OCI-LY3 (cell line): ENCODE measurements around the gene CCIN.

ENCODE experiments used
- H2AFZ ChIP-seq: fragments of 200-600, 300-600 bp; shearing (Covaris generic); 2 replicates; pipeline ENCODE4 v1.6.0; 2014; ENCODE audit warnings: antibody characterized with exemption, low read depth, low read length
- H3K27ac ChIP-seq: fragments of 200-600, 300-600 bp; sonication (generic); 2 replicates; pipeline ENCODE4 v1.5.1; 2014; ENCODE audit warnings: mild to moderate bottlenecking, low read length, moderate library complexity, mixed read lengths
- H3K27me3 ChIP-seq: fragments of 200-600, 300-600 bp; sonication (generic); 2 replicates; pipeline ENCODE4 v1.6.1; 2014; ENCODE audit warnings: low read depth, low read length, mixed read lengths
- H3K36me3 ChIP-seq: fragments of 200-600, 300-600 bp; sonication (generic); replicated peaks from 2 replicates; pipeline ENCODE3; 2014; ENCODE audit warnings: low read depth, low read length, mixed read lengths
- H3K4me1 ChIP-seq: fragments of 300-600, 200-600 bp; sonication (generic); 2 replicates; pipeline ENCODE4 v1.6.1; 2014; ENCODE audit warnings: low read length, mixed read lengths
- H3K4me2 ChIP-seq: fragments of 200-600, 300-600 bp; sonication (generic); 2 replicates; pipeline ENCODE4 v1.6.1; 2014; ENCODE audit warnings: low read length, mixed read lengths
- H3K4me3 ChIP-seq: fragments of 300-600, 200-600 bp; sonication (generic); 2 replicates; pipeline ENCODE4 v1.5.1; 2014; ENCODE audit warnings: antibody characterized with exemption, mild to moderate bottlenecking, low read length, moderate library complexity
- H3K79me2 ChIP-seq: fragments of 300-600, 200-600 bp; shearing (Covaris generic); 2 replicates; pipeline ENCODE4 v1.6.1; 2014; ENCODE audit warnings: mild to moderate bottlenecking, low read length, mixed read lengths
- H3K9ac ChIP-seq: fragments of 300-600, 200-600 bp; shearing (Covaris generic); 2 replicates; pipeline ENCODE4 v1.6.0; 2014; ENCODE audit warnings: mild to moderate bottlenecking, low read length, moderate library complexity
- H3K9me3 ChIP-seq: fragments of 200-600, 300-600 bp; shearing (Covaris generic); 2 replicates; pipeline ENCODE4 v1.6.1; 2014; ENCODE audit warnings: low read length, mixed read lengths; ENCODE audit not compliant: insufficient read depth
- H4K20me1 ChIP-seq: fragments of 200-600, 300-600 bp; sonication (generic); 2 replicates; pipeline ENCODE4 v1.6.1; 2016; ENCODE audit warnings: low read length, mixed read lengths; ENCODE audit not compliant: insufficient read depth
- EZH2phosphoT487 ChIP-seq: fragments of 200-600 bp; shearing (Covaris generic); IDR thresholded peaks from 2 replicates; pipeline ENCODE4 v1.6.1; 2018; ENCODE audit warnings: antibody characterized with exemption, mixed run types, low read depth
- TF ChIP-seq, protein P1 (sequence below): fragments of 200-600, 300-600 bp; sonication (generic); IDR thresholded peaks from 2 replicates; pipeline ENCODE4 v1.5.1; 2014; ENCODE audit warnings: antibody characterized with exemption, low read length, low read depth

The CCIN gene

DNA sequence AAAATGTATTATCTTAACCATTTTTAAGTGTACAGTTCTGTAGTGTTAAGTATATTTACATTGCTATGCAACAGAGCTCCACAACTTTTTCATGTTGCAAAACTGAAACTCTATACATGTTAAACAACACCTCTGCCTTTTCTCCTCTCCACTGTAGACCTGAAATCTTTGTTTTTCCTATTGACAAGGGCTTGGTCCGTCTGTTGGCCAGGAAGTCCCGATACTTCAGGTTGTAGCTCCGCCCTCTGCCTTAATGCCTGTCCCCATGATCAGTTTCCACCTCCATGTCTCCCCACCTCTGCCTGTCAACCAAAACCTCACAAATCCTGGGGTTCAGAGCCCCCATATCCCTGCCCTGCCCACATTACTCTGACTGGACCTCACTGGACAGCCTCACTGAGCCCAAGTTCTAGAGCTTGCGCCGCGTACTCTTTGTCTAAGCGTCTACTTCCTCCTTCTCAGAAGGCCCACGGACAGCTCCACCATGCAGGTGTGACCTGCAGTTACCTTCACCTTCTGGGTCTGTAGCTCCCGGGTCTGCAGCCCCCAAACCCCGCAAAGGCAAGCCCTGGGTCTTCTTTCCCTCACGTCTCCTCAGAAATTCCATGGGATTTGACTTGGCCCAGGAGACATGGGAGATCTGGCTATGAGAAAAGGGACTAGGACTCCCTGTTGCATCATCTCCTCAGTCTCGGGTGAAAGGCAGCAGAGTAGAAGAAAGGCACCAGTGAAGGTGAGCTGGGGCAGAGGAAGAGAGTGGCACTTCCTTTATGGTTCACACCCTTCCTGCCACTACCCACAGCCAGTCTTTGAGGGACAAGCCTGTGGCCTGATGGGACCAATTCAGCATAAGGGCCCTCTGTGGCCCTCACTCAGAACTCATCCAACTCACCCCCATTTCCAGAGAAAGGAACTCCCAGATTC, 24.6 kb upstream of the CCIN start:
- no peak overlapping the region for H3K4me3 ChIP-seq

DNA sequence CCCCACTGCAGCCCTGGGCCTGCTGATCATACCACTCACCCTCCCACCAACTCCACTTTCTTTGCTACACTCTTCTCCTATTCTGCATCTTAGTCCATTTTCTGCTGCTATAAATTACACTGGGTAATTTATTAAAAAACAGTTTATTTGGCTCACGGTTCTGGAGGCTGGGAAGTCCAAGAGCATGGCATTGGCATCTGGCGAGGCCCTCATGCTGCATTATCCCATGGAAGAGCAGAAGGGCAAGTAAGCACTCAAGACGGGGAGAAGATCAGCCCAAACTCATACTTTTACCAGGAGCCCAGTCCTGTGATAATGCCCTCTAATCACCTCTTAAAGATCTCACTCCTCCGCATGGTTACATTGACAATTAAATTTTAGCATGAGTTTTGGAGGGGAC, 23.2 kb upstream of the CCIN start:
- no peak overlapping the region for H3K4me2 ChIP-seq
- H3K9ac ChIP-seq, result no peak overlapping the region
- peaks cover 16% of the 10 kb centered on the region for H3K4me1 ChIP-seq
- H3K79me2 ChIP-seq, result no peaks in the 10 kb centered on the region
- TF ChIP-seq EZH2phosphoT487, result no peak
- TF ChIP-seq, protein P1, sequence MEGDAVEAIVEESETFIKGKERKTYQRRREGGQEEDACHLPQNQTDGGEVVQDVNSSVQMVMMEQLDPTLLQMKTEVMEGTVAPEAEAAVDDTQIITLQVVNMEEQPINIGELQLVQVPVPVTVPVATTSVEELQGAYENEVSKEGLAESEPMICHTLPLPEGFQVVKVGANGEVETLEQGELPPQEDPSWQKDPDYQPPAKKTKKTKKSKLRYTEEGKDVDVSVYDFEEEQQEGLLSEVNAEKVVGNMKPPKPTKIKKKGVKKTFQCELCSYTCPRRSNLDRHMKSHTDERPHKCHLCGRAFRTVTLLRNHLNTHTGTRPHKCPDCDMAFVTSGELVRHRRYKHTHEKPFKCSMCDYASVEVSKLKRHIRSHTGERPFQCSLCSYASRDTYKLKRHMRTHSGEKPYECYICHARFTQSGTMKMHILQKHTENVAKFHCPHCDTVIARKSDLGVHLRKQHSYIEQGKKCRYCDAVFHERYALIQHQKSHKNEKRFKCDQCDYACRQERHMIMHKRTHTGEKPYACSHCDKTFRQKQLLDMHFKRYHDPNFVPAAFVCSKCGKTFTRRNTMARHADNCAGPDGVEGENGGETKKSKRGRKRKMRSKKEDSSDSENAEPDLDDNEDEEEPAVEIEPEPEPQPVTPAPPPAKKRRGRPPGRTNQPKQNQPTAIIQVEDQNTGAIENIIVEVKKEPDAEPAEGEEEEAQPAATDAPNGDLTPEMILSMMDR, result no peak
- H3K27me3 ChIP-seq, result no peaks in the 10 kb centered on the region
- no peaks in the 10 kb centered on the region for H3K9me3 ChIP-seq
- no peak overlapping the region for H2AFZ ChIP-seq
- no peak overlapping the region for H3K4me3 ChIP-seq
- H3K36me3 ChIP-seq, result no peaks in the 10 kb centered on the region
- H3K27ac ChIP-seq, result no peak overlapping the region
- no peaks in the 10 kb centered on the region for H4K20me1 ChIP-seq

More for the DNA sequence above, 24.6 kb upstream of the CCIN start:
- Histone ChIP-seq H3K79me2 (no peaks in the 10 kb centered on the region), H4K20me1 (no peaks in the 10 kb centered on the region), H3K9ac (no peak overlapping the region), H3K36me3 (no peaks in the 10 kb centered on the region), H3K27me3 (no peaks in the 10 kb centered on the region), H3K4me1 (peaks cover 15% of the 10 kb centered on the region; the same call in 1 of the 2 replicates), H3K4me2 (no peak overlapping the region), H2AFZ (no peak overlapping the region), H3K27ac (no peak overlapping the region), H3K9me3 (no peaks in the 10 kb centered on the region)
- no peak for TF ChIP-seq EZH2phosphoT487
- TF ChIP-seq, protein P1, result no peak

DNA sequence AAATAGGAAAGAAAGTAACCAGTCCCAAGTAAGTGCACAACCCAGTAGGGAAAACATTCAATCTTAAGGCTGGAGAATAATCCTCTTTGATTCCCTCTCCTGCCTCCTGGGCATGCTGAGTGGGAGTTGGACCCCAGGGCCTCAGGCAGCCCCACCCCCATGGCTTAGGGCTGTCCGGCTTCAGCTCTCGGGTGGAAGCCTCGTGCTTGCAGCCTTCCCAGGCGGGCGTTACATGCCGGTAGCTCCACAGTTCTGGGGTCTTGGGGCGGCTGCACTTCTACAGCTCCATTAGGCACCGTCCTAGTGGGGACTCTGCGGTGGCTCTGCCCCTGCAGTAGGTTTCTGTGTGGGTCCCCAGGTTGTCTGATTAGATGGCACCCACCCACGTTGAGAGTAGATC, 22.5 kb upstream of the CCIN start:
- no peak overlapping the region for H3K27ac ChIP-seq
- TF ChIP-seq, protein P1, result no peak
- TF ChIP-seq EZH2phosphoT487, result no peak
- H3K4me2 ChIP-seq, result no peak overlapping the region
- no peaks in the 10 kb centered on the region for H3K36me3 ChIP-seq
- H3K4me3 ChIP-seq, result no peak overlapping the region
- peaks cover 23% of the 10 kb centered on the region for H3K4me1 ChIP-seq
- H3K27me3 ChIP-seq, result no peaks in the 10 kb centered on the region
- H4K20me1 ChIP-seq, result no peaks in the 10 kb centered on the region
- H3K9me3 ChIP-seq, result no peaks in the 10 kb centered on the region
- no peaks in the 10 kb centered on the region for H3K79me2 ChIP-seq
- H2AFZ ChIP-seq, result no peak overlapping the region
- H3K9ac ChIP-seq, result no peak overlapping the region

DNA sequence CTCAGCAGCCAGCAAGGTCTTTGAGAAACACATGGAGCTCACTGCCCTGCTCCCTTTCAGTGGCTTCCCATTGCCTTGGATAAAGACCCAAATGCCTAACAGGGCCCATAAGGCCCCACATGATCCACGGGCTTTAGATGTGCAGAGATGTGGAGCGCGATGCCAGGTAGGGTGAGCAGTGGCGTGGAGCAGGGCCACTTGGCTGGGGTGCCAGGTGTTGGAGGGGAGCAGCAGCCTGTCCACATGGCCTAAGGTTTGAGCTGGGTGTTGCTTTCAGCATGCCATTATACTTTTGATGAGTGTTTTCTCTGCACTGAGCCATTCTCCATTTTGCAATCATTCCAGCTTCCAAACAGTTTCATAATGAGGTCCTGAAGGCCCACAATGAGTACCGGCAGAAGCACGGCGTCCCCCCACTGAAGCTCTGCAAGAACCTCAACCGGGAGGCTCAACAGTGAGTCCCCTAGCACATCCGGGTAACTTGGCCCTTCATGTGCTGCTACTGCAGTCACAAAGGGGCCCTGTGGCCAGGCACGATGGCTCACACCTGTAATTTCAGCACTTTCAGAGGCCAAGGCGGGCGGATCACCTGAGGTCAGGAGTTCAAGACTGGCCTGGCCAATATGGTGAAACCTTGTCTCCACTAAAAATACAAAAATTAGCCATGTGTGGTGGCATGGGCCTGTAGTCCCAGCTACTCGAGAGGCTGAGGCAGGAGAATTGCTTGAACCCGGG, 21.6 kb upstream of the CCIN start:
- no peak overlapping the region for H2AFZ ChIP-seq
- no peaks in the 10 kb centered on the region for H3K36me3 ChIP-seq
- H3K4me2 ChIP-seq, result no peak overlapping the region
- no peak for TF ChIP-seq EZH2phosphoT487
- TF ChIP-seq, protein P1, result no peak
- H4K20me1 ChIP-seq, result no peaks in the 10 kb centered on the region
- H3K79me2 ChIP-seq, result no peaks in the 10 kb centered on the region
- no peak overlapping the region for H3K9ac ChIP-seq
- no peaks in the 10 kb centered on the region for H3K9me3 ChIP-seq
- no peak overlapping the region for H3K4me3 ChIP-seq
- no peak overlapping the region for H3K27ac ChIP-seq
- peaks cover 32% of the 10 kb centered on the region for H3K4me1 ChIP-seq
- no peaks in the 10 kb centered on the region for H3K27me3 ChIP-seq
